Osteoblast (primary cell): ENCODE measurements around the gene FDX1. TPM values are rescaled to one million over a fixed set of nuclear protein-coding genes. Genes with fewer than 3 reads are reported as not detected.
A peak's percentile ranks its signal among the peaks of the same experiment; 100 is the strongest.

Experiments
- DNase-seq: peaks from one replicate; pipeline ENCODE4 v3.0.0; 2011; ENCODE audit warnings: low spot score, mixed read lengths; ENCODE audit not compliant: insufficient read length; ENCODE audit errors: missing footprints
- H2AFZ ChIP-seq: 2 replicates; pipeline ENCODE4 v1.6.0; 2011; ENCODE audit warnings: mild to moderate bottlenecking, low read length
- H3K27ac ChIP-seq: 2 replicates; pipeline ENCODE4 v1.5.1; 2011; ENCODE audit warnings: mild to moderate bottlenecking, low read depth, low read length, moderate library complexity
- H3K27me3 ChIP-seq: 2 replicates; pipeline ENCODE4 v1.6.0; 2012; ENCODE audit warnings: mild to moderate bottlenecking, control low read depth, inconsistent platforms, low read length, moderate library complexity; ENCODE audit not compliant: insufficient read depth
- H3K36me3 ChIP-seq: 2 replicates; pipeline ENCODE4 v1.5.1; 2011; ENCODE audit warnings: mild to moderate bottlenecking, low read length, control low read depth, moderate library complexity; ENCODE audit not compliant: insufficient read depth
- H3K4me1 ChIP-seq: 2 replicates; pipeline ENCODE4 v1.5.1; 2011; ENCODE audit warnings: mild to moderate bottlenecking, low read length, control low read depth, moderate library complexity; ENCODE audit not compliant: insufficient read depth
- H3K4me2 ChIP-seq: 2 replicates; pipeline ENCODE4 v1.6.0; 2011; ENCODE audit warnings: mild to moderate bottlenecking, low read length; ENCODE audit not compliant: insufficient read depth
- H3K4me3 ChIP-seq: fragments of 200-600 bp; sonication (generic); 3 replicates; pipeline ENCODE4 v1.5.1; 2012; ENCODE audit warnings: mild to moderate bottlenecking, low read length, inconsistent platforms; ENCODE audit not compliant: insufficient read depth
- H3K79me2 ChIP-seq: 2 replicates; pipeline ENCODE4 v1.6.0; 2012; ENCODE audit warnings: mild to moderate bottlenecking, low read length, control low read depth, inconsistent platforms; ENCODE audit not compliant: insufficient read depth
- H3K9me3 ChIP-seq: 2 replicates; pipeline ENCODE4 v1.5.1; 2011; ENCODE audit warnings: low read depth, low read length, control low read depth
- H4K20me1 ChIP-seq: 2 replicates; pipeline ENCODE4 v1.6.0; 2012; ENCODE audit warnings: mild to moderate bottlenecking, low read length, control low read depth; ENCODE audit not compliant: insufficient read depth
- total RNA-seq: library from RNA; depleted of rRNA; stranded (reverse); fragments of >200 nt; gene quantifications from 2 replicates; pipeline ENCODE4 v1.2.3, GENCODE V29; 2012
- TF ChIP-seq, protein P1 (sequence below): IDR thresholded peaks from 2 replicates; pipeline ENCODE4 v1.5.1; 2011; ENCODE audit warnings: mild to moderate bottlenecking, low read depth, low read length, moderate library complexity; ENCODE audit errors: extremely low read depth

Gene FDX1
- total RNA-seq, 1 donor, result 9.0 TPM

- Histone ChIP-seq H3K4me1 (peaks cover 20% of the 10 kb centered on the region), H3K4me2 (peak overlapping the region; percentile 88), H3K4me3 (peak overlapping the region; percentile 86), H3K27ac (no peak overlapping the region), H3K27me3 (no peaks in the 10 kb centered on the region), H2AFZ (no peak overlapping the region), H3K79me2 (peaks cover 56% of the 10 kb centered on the region), H3K36me3 (no peaks in the 10 kb centered on the region), H3K9me3 (no peaks in the 10 kb centered on the region), H4K20me1 (peaks cover 31% of the 10 kb centered on the region)
- TF ChIP-seq, protein P1, sequence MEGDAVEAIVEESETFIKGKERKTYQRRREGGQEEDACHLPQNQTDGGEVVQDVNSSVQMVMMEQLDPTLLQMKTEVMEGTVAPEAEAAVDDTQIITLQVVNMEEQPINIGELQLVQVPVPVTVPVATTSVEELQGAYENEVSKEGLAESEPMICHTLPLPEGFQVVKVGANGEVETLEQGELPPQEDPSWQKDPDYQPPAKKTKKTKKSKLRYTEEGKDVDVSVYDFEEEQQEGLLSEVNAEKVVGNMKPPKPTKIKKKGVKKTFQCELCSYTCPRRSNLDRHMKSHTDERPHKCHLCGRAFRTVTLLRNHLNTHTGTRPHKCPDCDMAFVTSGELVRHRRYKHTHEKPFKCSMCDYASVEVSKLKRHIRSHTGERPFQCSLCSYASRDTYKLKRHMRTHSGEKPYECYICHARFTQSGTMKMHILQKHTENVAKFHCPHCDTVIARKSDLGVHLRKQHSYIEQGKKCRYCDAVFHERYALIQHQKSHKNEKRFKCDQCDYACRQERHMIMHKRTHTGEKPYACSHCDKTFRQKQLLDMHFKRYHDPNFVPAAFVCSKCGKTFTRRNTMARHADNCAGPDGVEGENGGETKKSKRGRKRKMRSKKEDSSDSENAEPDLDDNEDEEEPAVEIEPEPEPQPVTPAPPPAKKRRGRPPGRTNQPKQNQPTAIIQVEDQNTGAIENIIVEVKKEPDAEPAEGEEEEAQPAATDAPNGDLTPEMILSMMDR, result no peak
- no peak for DNase-seq
Observed at GRCh38 chr11:110431674-110432073, 1.9 kb downstream of the FDX1 start.

DNA sequence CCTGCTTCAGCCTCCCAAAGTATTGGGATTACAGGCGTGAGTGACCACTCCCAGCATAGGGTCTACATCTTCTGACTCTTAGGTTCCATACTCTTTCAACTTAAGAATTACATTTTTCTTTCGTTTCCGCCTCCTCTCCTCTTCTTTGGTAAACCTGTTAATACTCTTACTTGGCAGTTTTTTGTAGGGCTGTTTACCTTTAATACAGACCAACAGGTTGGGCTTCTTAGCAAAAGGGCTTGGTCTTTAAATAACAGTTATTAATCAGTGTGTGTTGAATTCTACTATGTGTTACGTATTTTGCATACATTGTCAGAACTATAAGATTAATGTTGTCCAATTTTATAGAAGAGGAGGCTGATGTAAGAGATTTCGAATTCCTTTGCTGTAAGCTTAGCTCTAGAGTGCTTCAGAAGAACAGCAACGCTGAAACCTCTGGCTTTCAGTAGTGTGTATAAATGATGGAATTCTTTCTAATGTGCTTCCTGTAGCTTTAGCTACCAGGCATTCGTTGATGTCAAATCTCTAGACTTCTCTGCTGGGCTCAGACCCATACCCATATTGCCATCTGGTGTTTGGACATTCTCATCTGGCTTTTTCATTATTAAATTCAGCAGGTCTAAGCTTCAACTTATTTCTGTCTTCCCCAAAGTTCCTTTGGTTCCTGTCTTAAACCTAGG, 3.1 kb downstream of the FDX1 start:
- Histone ChIP-seq H4K20me1 (peaks cover 33% of the 10 kb centered on the region), H3K4me3 (no peak overlapping the region), H3K9me3 (no peaks in the 10 kb centered on the region), H3K4me1 (peaks cover 20% of the 10 kb centered on the region), H3K4me2 (no peak overlapping the region), H3K79me2 (peaks cover 67% of the 10 kb centered on the region), H3K27ac (no peak overlapping the region), H3K27me3 (no peaks in the 10 kb centered on the region), H2AFZ (no peak overlapping the region), H3K36me3 (no peaks in the 10 kb centered on the region)
- TF ChIP-seq, protein P1, result no peak
- peak; percentile 79 for DNase-seq

DNA sequence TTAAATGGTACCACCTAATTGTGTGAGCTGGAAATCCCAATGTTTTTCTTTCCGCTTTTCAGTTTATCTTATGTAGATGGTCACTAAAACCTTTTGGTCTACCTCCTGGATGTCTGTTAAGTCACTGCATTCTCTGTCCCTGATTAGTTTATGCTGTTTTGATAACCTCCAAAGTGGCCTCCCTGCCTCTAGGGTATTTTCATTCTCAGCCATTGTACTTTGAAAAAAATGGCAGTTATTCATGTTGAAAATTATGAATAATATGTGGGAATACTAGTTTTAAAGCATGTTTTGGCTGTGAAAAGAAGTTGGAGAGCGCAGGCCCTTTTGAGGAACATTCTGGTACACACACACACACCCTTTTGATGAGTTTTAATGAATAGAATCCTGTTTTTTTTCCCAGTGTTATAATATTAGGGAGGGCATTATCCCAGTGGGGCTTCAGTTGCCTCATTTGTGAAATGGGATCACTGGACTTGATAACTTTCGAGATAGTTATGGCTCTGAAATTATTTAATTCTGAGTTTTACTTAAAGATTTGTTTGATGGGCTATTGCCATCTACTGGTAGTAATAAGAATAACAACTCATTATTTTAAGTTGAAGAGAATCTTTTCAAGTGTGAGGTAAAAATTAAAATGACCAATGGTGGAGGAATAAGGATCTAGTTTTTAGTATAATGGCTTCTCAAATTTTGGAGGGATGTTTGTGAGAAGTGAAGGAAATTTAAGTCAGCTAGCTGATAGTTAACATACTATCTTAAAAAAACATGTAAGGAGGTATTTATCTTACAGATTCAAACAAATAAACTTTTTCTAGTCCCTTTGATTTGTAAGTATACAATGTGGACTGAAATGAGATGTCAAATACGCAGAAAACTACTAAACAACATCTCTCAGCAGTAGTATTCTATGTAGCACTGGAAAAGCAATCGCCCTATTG, 3.9 kb downstream of the FDX1 start:
- Histone ChIP-seq H3K4me1 (peaks cover 20% of the 10 kb centered on the region), H3K9me3 (no peaks in the 10 kb centered on the region), H3K4me2 (no peak overlapping the region), H3K27me3 (no peaks in the 10 kb centered on the region), H4K20me1 (peaks cover 33% of the 10 kb centered on the region), H3K36me3 (no peaks in the 10 kb centered on the region), H3K79me2 (peaks cover 72% of the 10 kb centered on the region), H2AFZ (no peak overlapping the region), H3K27ac (peak overlapping the region; percentile 7), H3K4me3 (no peak overlapping the region)
- peak; percentile 57 for DNase-seq
- TF ChIP-seq, protein P1, result peak; percentile 58
